ENCODE data around the gene SLC13A2. TPM values are rescaled to one million over a fixed set of nuclear protein-coding genes. Genes with fewer than 3 reads are reported as not detected.

SLC13A2 gene
- total and polyA plus RNA-seq, 2 of the 4 experiments (the other 2 are of a cell fraction), result not detected

GRCh38 chr17:28547096-28547622, 73.7 kb downstream of the SLC13A2 start:
- H3K9me1 ChIP-seq (ENCODE audit: insufficient read depth, low read length), result 0 out of 2 replicates have a peak, but pooled peaks cover 7% of the 10 kb centered on the region
- no peak overlapping the region for H3K18ac ChIP-seq (ENCODE audit: low read depth, low read length)
- H3K56ac ChIP-seq (ENCODE audit: extremely low read depth, insufficient read depth, low read length), result no peak overlapping the region
- no peak overlapping the region for H3K4me2 ChIP-seq (ENCODE audit: low read depth, low read length)
- H4K8ac ChIP-seq (ENCODE audit: low read depth in 2 of 2, low read length in 2 of 2), result no peak overlapping the region
- no peak overlapping the region for H3K9ac ChIP-seq (ENCODE audit: low read depth, low read length)
- no TSS peak for BruUV-seq (replicated peaks)
- H3K36me3 ChIP-seq (ENCODE audit: control insufficient read depth, insufficient read depth, low read length), result peaks cover 8% of the 10 kb centered on the region; the same call in 1 of the 2 replicates
- H2BK20ac ChIP-seq (ENCODE audit: low read depth, low read length), result no peak overlapping the region
- H3K27ac ChIP-seq (ENCODE audit: insufficient read depth, low read length), result no peak overlapping the region
- H3K4ac ChIP-seq (ENCODE audit: low read depth, low read length), result no peak overlapping the region
- no peak overlapping the region for H4K91ac ChIP-seq (ENCODE audit: insufficient read depth, low read depth, low read length)
- POLR2A ChIA-PET (ENCODE audit: unreplicated experiment), result no interaction called here
- no peak overlapping the region for H2AK9ac ChIP-seq (replicated peaks; ENCODE audit: low read depth, low read length, poor library complexity)
- CTCF ChIA-PET, result interaction anchor here (0.6 to 0.8 kb wide), 3 partner anchors 36 to 100 kb away, joined by 3 to 6 read pairs (median 3); no protein-coding TSS in a partner anchor
- H3K4me3 ChIP-seq (ENCODE audit: insufficient read depth, low read depth, low read length), result no peak overlapping the region
- ATAC-seq (ENCODE audit: low read depth) (no peak), DNase-seq (no peak)
- TF ChIP-seq USF2 (IDR thresholded peaks at IDR 0.05; ENCODE audit: low read depth, low read length), result no peak
- TF ChIP-seq ELK1 (IDR thresholded peaks at IDR 0.05; ENCODE audit: borderline replicate concordance, low read depth, low read length), result no peak
- TF ChIP-seq CEBPB (IDR thresholded peaks at IDR 0.05; ENCODE audit: low read depth, low read length), result no peak
- TF ChIP-seq SMC3 (IDR thresholded peaks at IDR 0.05; ENCODE audit: low read depth, low read length), result no peak
- no peak for TF ChIP-seq CHD1 (IDR thresholded peaks at IDR 0.05; ENCODE audit: low read depth, low read length)
- no peak for TF ChIP-seq FOS (IDR thresholded peaks at IDR 0.05; ENCODE audit: low read depth, low read length)
- no peak for TF ChIP-seq RAD21 (IDR thresholded peaks at IDR 0.05; ENCODE audit: low read length)
- no peak for TF ChIP-seq MAFK (IDR thresholded peaks at IDR 0.05; ENCODE audit: low read depth, low read length)
- TF ChIP-seq CTCF (conservative IDR thresholded peaks at IDR 0.05; ENCODE audit: low read depth, low read length), result no peak
- no peak overlapping the region for H2BK15ac ChIP-seq (ENCODE audit: low read depth, low read length)
- H4K5ac ChIP-seq (ENCODE audit: low read depth, low read length), result no peak overlapping the region
- 96% methylated on average over 9 of the region's 14 CpGs; no CpG with 5 or more reads in 1 of the 2 experiments for WGBS, 2 experiments (ENCODE audit: extremely low coverage in 2 of 2, insufficient read length in 1 of 2)
- H2AK5ac ChIP-seq (ENCODE audit: low read depth, low read length), result no peak overlapping the region
- no peaks in the 10 kb centered on the region for H3K9me3 ChIP-seq (ENCODE audit: control insufficient read depth, insufficient read depth, low read length)
- no peaks in the 10 kb centered on the region for H3K27me3 ChIP-seq (ENCODE audit: control insufficient read depth, insufficient read depth, low read length)
- peaks cover 14 to 27% of the 10 kb centered on the region in 2 experiments for H3K79me1 ChIP-seq (ENCODE audit: low read depth in 1 of 2, low read length in 2 of 2)
- H2AFZ ChIP-seq (replicated peaks; ENCODE audit: low read length, poor library complexity), result no peak overlapping the region
- no peak overlapping the region for H2BK5ac ChIP-seq (ENCODE audit: low read depth, low read length, poor library complexity, severe bottlenecking)
- in situ Hi-C loops (cut with MboI; ENCODE audit: low sequenced_read_pairs), result no loop called here
- no peak overlapping the region for H3K23ac ChIP-seq (ENCODE audit: low read depth, low read length)
- no peak overlapping the region for H3K14ac ChIP-seq (replicated peaks; ENCODE audit: low read depth, low read length)
- peaks cover 13% of the 10 kb centered on the region for H4K20me1 ChIP-seq (ENCODE audit: insufficient read depth, low read length)
- no peak overlapping the region for H2BK120ac ChIP-seq (ENCODE audit: low read depth, low read length)
- H3K4me1 ChIP-seq (ENCODE audit: control insufficient read depth, insufficient read depth, low read length), result peaks cover 6% of the 10 kb centered on the region
- dilution Hi-C loops (cut with HindIII; ENCODE audit: low sequenced_read_pairs, unreplicated experiment), result no loop called here
- intact Hi-C loops (cut with micrococcal nuclease), result loop anchor here (10.0 kb wide), 1 partner anchor 142 kb away; the partner anchor contains the start of gene SLC46A1
